Heart right ventricle (tissue), 16 donors: Measurements from ENCODE around the gene SLC9A6. TPM values are rescaled to one million over a fixed set of nuclear protein-coding genes. Genes with fewer than 3 reads are reported as not detected.

ENCODE experiments used
- ATAC-seq, 8 donors: fragments of 200-7000 bp; cut with Tn5 transposase; one replicate each; pipeline ENCODE4 v1.9.1; 2020; ENCODE audit warnings: mild to moderate bottlenecking in 8 of 8, moderate library complexity in 8 of 8, moderate number of reproducible peaks in 1 of 8
- DNase-seq, 2 donors: peaks; one replicate each; pipeline ENCODE4 v3.0.0-alpha.2; 2020
- H3K27ac ChIP-seq, 10 donors: fragments of 200-600 bp; sonication (generic) in 2 of 10; one replicate each; pipeline versions ENCODE4 v1.5.0 to v1.8.0; 2020 to 2022; ENCODE audit warnings: mild to moderate bottlenecking in 3 of 10
- H3K27me3 ChIP-seq, 7 donors: fragments of 200-600 bp; one replicate each; pipeline ENCODE4 v1.8.0; 2021 to 2022; ENCODE audit warnings: mild to moderate bottlenecking in 2 of 7
- H3K36me3 ChIP-seq, 9 donors: fragments of 200-600 bp; sonication (generic) in 1 of 9; one replicate each; pipeline versions ENCODE4 v1.5.0 to v1.8.0; 2020 to 2022; ENCODE audit warnings: mild to moderate bottlenecking in 2 of 9
- H3K4me1 ChIP-seq, 9 donors: fragments of 200-600 bp; sonication (generic) in 1 of 9; one replicate each; pipeline versions ENCODE4 v1.5.0 to v1.8.0; 2020 to 2022; ENCODE audit warnings: mild to moderate bottlenecking in 4 of 9
- H3K4me3 ChIP-seq, 10 donors: fragments of 200-600 bp; sonication (generic) in 2 of 10; one replicate each; pipeline versions ENCODE4 v1.5.0 to v1.8.0; 2020 to 2022; ENCODE audit warnings: mild to moderate bottlenecking in 7 of 10, moderate library complexity in 2 of 10
- H3K9me3 ChIP-seq, 11 donors: fragments of 200-600 bp in 10 of 11; sonication (generic) in 2 of 11; one replicate each; pipeline versions ENCODE4 v1.5.0 to v1.8.0; 2013 to 2022; ENCODE audit warnings: mild to moderate bottlenecking in 2 of 11, control low read depth in 1 of 11, moderate library complexity in 1 of 11
- WGBS, 2 donors: extraction: QIAGEN DNeasy Blood & Tissue Kit; methylation state at CpG; one replicate each; pipeline ENCODE4 v1.1.7; 2013; ENCODE audit warnings: inconsistent platforms in 1 of 2; 5-methylcytosine and 5-hydroxymethylcytosine counted together
- intact Hi-C, 10 donors: fragments of 100-400 bp; cut with DNase I; formaldehyde crosslinking; loops; one replicate each; pipeline versions ENCODE4 v1.11.1 to v1.14.2; 2022
- polyA plus RNA-seq, 2 donors: library from polyadenylated mRNA; stranded (reverse); fragments of 200-250 nt; gene quantifications; one replicate each; pipeline ENCODE4 v1.2.3, GENCODE V29; 2013
- total RNA-seq, 10 donors: library from RNA; stranded (reverse); fragmentation: NEBNext Ultra II Directional in 3 of 10; extraction: Animal tissue kit (Norgen Biotek cat#: 25700) in 3 of 10; gene quantifications; one replicate each; pipeline versions ENCODE4 v1.2.1 to v1.2.4, GENCODE V29; 2021 to 2023
- TF ChIP-seq, protein P1 (sequence below), 9 donors: fragments of 200-600 bp; sonication (generic) in 2 of 9; IDR thresholded peaks; one replicate each; pipeline versions ENCODE4 v1.5.0 to v1.8.0; 2021 to 2022; ENCODE audit warnings: antibody characterized with exemption in 9 of 9, mild to moderate bottlenecking in 5 of 9, moderate library complexity in 1 of 9
- donor health status: Arrhythmogenic right ventricular cardiomyopathy.
- donor health status: ischemic (EF 13 %, LVEDD 7.1; RV severe dilation, severe dysfunction).
- donor health status: healthy with polysubstance abuse.
- donor health status: DM: no; HTN: yes; CAD: no.
- donor health status: DM: no; HTN: no; CAD: no.
- donor health status: ischemic (EF 25% LVEDD 6.9; RV normal size, moderate dysfunction).
- donor health status: ischemic (EF 25% LVEDD 5.7; RV mildly dilated, moderate dysfunction).
- donor health status: healthy.
- donor health status: DM: yes; HTN: yes; CAD: no.
- donor health status: Ischemic cardiomyopathy.
- donor health status: ischemic (EF 35%, LVEDD 5.7; RV mildly dilated, moderate dysfunction).
- donor health status: nonischemic (EF 11% LVEDD 7.7; RV severe dilation, severe dysfunction).
- donor health status: DM: yes; HTN: yes; CAD: no.
- donor health status: PGD.
- donor health status: ischemic (EF 29% LVEDD 5.4; RV normal size, mild dysfunction).
- donor health status: nonischemic (EF 23%, LVEDD 6.1; RV moderate dilation, normal function).

SLC9A6 gene
- total and polyA plus RNA-seq, 12 donors, result 11.7 to 18.5 (median 14.5) TPM

DNA sequence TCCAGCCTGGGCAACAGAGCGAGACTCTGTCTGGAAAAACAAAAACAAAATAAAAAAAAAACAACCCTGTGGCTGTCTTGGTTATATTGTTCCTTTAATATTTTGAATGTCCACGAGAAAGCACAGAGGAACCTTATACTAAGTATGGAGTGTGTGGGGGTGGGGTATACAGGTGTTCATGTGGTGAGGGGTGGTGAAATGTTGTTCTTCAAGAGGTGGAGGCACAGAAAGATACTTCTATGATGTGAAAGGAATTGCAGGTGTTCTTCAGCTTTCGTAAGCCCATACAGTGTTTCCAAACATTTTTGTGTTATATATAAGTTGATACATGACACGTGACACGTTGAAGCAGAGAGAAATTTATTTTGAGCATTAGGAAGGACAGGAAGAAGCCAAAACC, 46.4 kb downstream of the SLC9A6 start:
- H3K4me1 ChIP-seq, result peaks cover 0 to 58% (median 10%) of the 10 kb centered on the region in 9 donors
- TF ChIP-seq, protein P1, sequence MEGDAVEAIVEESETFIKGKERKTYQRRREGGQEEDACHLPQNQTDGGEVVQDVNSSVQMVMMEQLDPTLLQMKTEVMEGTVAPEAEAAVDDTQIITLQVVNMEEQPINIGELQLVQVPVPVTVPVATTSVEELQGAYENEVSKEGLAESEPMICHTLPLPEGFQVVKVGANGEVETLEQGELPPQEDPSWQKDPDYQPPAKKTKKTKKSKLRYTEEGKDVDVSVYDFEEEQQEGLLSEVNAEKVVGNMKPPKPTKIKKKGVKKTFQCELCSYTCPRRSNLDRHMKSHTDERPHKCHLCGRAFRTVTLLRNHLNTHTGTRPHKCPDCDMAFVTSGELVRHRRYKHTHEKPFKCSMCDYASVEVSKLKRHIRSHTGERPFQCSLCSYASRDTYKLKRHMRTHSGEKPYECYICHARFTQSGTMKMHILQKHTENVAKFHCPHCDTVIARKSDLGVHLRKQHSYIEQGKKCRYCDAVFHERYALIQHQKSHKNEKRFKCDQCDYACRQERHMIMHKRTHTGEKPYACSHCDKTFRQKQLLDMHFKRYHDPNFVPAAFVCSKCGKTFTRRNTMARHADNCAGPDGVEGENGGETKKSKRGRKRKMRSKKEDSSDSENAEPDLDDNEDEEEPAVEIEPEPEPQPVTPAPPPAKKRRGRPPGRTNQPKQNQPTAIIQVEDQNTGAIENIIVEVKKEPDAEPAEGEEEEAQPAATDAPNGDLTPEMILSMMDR (IDR thresholded peaks at IDR 0.05), result no peak
- DNase-seq, result no peak
- intact Hi-C loops, result loop anchor here in 5 of 10 donors (2.0 to 5.0 kb wide), 3 partner anchors 116 to 237 kb away; partner anchors contain the start of gene FHL1 (in 2 of the 5)
- H3K9me3 ChIP-seq, result no peaks in the 10 kb centered on the region
- 82 to 86% methylated on average over 5 of the region's 5 CpGs for WGBS, 2 donors
- no peak for ATAC-seq
- H3K27me3 ChIP-seq, result peaks cover 0 to 15% (median 0%) of the 10 kb centered on the region in 7 donors
- peaks cover 0 to 6% (median 0%) of the 10 kb centered on the region in 9 donors for H3K36me3 ChIP-seq
- peak overlapping the region; percentile 21 to 92 (median 86) for H3K27ac ChIP-seq
- H3K4me3 ChIP-seq, result no peak overlapping the region

DNA sequence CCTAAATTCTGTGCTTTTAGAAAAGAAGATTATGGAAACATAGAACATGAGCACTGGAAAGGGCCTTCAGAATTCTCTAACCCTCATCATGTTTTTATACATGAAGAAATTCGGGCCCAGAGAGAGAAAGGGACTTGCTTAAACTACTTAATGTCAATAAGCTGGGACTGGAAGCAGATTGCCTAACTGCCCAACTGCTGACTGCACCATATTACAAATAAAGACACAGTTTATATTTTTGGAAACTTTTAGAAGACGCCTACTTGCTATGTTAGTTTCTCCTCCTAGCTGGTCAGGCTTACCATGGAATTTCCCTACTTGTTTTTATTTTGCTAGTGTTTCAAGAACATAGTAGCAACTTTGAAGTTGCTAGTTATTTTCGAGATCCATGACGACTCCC, 47.1 kb downstream of the SLC9A6 start:
- peaks cover 0 to 6% (median 0%) of the 10 kb centered on the region in 9 donors for H3K36me3 ChIP-seq
- ATAC-seq (no peak), DNase-seq (no peak)
- H3K27me3 ChIP-seq, result peaks cover 0 to 15% (median 0%) of the 10 kb centered on the region in 7 donors
- 80 to 83% methylated on average over 4 of the region's 4 CpGs for WGBS, 2 donors
- peaks cover 0 to 58% (median 10%) of the 10 kb centered on the region in 9 donors for H3K4me1 ChIP-seq
- TF ChIP-seq, protein P1 (IDR thresholded peaks at IDR 0.05), result no peak
- H3K4me3 ChIP-seq, result no peak overlapping the region
- no peaks in the 10 kb centered on the region for H3K9me3 ChIP-seq
- intact Hi-C loops, result loop anchor here in 4 of 10 donors (5.0 kb wide), 2 partner anchors 115 to 135 kb away; partner anchors contain the start of gene FHL1 (in 2 of the 4)
- H3K27ac ChIP-seq, result peak overlapping the region in 6 of 10 donors; percentile 41 to 91 (median 84)

DNA sequence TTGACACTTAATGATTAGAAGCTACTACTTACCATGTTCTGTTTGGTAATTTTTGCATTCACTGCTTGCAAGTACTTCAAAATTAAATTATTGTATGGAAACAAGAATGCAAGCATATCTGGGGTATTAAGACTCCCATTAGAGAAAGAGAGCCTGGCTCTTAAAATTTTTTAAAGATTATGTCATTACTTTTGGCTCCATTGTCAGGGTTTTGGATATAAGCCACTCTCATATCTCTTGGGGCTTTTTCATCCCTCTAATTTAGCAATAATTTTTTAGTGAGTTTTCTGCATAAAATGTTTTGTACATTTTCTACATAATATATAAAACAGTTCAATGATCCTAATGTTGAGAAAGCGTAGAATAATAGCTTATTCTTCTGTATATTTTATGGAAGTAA, 49.4 kb downstream of the SLC9A6 start:
- Histone ChIP-seq H3K9me3 (no peaks in the 10 kb centered on the region), H3K4me3 (no peak overlapping the region), H3K4me1 (peaks cover 0 to 46% (median 9%) of the 10 kb centered on the region in 9 donors), H3K27me3 (peaks cover 0 to 17% (median 0%) of the 10 kb centered on the region in 7 donors), H3K36me3 (peaks cover 0 to 6% (median 0%) of the 10 kb centered on the region in 9 donors), H3K27ac (peak overlapping the region in 5 of 10 donors; percentile 26 to 56 (median 44))
- DNase-seq (no peak), ATAC-seq (no peak)
- TF ChIP-seq, protein P1 (IDR thresholded peaks at IDR 0.05), result no peak
- intact Hi-C loops, result loop anchor here in 5 of 10 donors (5.0 kb wide), 2 partner anchors 113 to 133 kb away; partner anchors contain the start of gene FHL1 (in 3 of the 5)
- WGBS, 2 donors, result 80 to 86% methylated on average over 1 of the region's 1 CpG

DNA sequence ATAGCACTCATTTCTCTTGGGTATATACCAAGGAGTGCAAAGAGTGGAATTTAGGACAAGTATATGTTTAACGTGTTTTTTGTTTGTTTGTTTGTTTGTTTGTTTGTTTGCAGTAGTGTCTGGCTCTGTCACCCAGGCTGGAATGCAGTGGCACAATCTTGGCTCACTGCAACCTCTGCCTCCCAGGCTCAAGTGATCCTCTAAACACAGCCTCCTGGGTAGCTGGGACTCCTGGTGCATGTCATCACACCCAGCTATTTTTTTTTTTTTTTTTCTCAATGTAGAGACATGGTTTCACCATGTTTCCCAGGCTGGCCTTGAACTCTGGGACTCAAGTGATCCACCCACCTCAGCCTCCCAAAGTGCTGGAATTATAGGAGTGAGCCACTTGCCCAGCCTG, 50.4 kb downstream of the SLC9A6 start:
- ATAC-seq (no peak), DNase-seq (no peak)
- no peaks in the 10 kb centered on the region for H3K9me3 ChIP-seq
- peaks cover 0 to 37% (median 5%) of the 10 kb centered on the region in 9 donors for H3K4me1 ChIP-seq
- no peak overlapping the region for H3K27ac ChIP-seq
- peaks cover 0 to 11% (median 0%) of the 10 kb centered on the region in 7 donors for H3K27me3 ChIP-seq
- H3K36me3 ChIP-seq, result peaks cover 0 to 6% (median 0%) of the 10 kb centered on the region in 9 donors
- TF ChIP-seq, protein P1 (IDR thresholded peaks at IDR 0.05), result no peak
- H3K4me3 ChIP-seq, result no peak overlapping the region
- WGBS, 2 donors, result 87 to 89% methylated on average over 1 of the region's 1 CpG
- intact Hi-C loops, result loop anchor here in 1 of 10 donors (5.0 kb wide), 1 partner anchor 112 kb away; the partner anchor contains the start of gene FHL1
